Neutrophil (primary cell): ENCODE data around the gene KRT85.

Experiments used
- H3K27ac ChIP-seq: fragments of 200-600 bp; sonication (generic); 2 replicates; pipeline ENCODE4 v1.5.1; 2016; ENCODE audit warnings: mild to moderate bottlenecking, moderate library complexity
- H3K27me3 ChIP-seq: fragments of 200-600 bp; sonication (generic); 2 replicates; pipeline ENCODE4 v1.6.0; 2016; ENCODE audit warnings: mild to moderate bottlenecking
- H3K36me3 ChIP-seq: fragments of 200-600 bp; sonication (generic); 2 replicates; pipeline ENCODE4 v1.5.1; 2017
- H3K4me1 ChIP-seq, 2 experiments: fragments of 200-600 bp in 1 of 2; sonication (generic) in 1 of 2; 1 replicate in 1 of 2; 2 replicates in 1 of 2; pipeline versions ENCODE4 v1.5.1 to v1.6.1; 2013 to 2016; ENCODE audit warnings: low read depth in 1 of 2, low read length in 1 of 2, mild to moderate bottlenecking in 1 of 2, moderate library complexity in 1 of 2; ENCODE audit not compliant: control insufficient read depth in 1 of 2, insufficient read depth in 1 of 2
- H3K4me3 ChIP-seq, 2 experiments: fragments of 200-600 bp in 1 of 2; sonication (generic) in 1 of 2; 1 replicate in 1 of 2; 2 replicates in 1 of 2; pipeline ENCODE4 v1.5.1; 2013 to 2016; ENCODE audit warnings: low read depth in 1 of 2, low read length in 1 of 2, mild to moderate bottlenecking in 1 of 2, moderate library complexity in 1 of 2
- H3K9me3 ChIP-seq: fragments of 200-600 bp; sonication (generic); 2 replicates; pipeline ENCODE4 v1.5.1; 2016
- TF ChIP-seq, protein P1 (sequence below): fragments of 200-600 bp; sonication (generic); IDR thresholded peaks from 2 replicates; pipeline ENCODE4 v1.5.1; 2016; ENCODE audit warnings: antibody characterized with exemption

KRT85 gene

DNA sequence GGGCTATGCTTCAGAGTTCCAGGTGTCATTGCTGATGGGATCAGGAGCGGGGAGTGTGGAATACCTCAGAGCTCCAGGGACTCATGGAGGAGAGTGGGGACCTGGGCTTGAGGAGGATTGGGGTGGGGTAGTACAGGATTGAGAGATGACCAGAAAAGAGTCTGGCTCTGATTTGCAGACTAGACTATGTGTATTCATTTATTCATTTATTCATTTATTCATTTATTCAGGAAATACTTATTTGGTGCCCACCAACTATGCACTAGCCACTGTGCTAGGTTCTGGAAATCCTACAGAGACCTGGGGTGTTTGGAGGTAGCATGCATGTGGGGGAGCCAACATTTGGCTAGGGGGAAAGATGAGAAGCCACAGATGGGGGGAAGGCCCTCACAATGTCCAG is 45.2 kb downstream of the KRT85 start:
- H3K27me3 ChIP-seq = peaks cover 84% of the 10 kb centered on the region

DNA sequence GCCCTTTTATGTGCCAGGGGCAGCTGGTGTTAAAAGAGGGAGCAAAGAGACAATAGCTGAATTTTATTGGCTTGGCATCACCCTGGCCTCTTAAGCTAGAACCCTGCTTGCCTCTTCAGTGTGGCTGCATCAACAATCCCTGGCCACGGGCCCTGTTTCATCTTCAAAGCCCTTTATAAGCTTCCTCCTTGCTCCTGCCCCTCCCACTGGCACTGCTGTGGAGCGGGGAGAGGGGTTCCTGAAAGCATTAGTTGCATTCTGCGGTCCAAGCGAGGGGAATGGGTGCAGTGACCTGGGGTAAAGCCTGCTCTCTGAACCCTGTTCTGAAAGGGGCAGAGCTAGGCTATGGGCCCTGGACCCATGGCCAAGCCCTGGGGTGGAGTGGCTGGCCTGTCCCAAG is 45.9 kb downstream of the KRT85 start:
- no peaks in the 10 kb centered on the region for H3K9me3 ChIP-seq
- H3K27me3 ChIP-seq = peaks cover 79% of the 10 kb centered on the region
- no peak overlapping the region for H3K4me3 ChIP-seq
- no peaks in the 10 kb centered on the region for H3K36me3 ChIP-seq
- H3K27ac ChIP-seq = no peak overlapping the region
- H3K4me1 ChIP-seq = no peaks in the 10 kb centered on the region
- TF ChIP-seq, protein P1, sequence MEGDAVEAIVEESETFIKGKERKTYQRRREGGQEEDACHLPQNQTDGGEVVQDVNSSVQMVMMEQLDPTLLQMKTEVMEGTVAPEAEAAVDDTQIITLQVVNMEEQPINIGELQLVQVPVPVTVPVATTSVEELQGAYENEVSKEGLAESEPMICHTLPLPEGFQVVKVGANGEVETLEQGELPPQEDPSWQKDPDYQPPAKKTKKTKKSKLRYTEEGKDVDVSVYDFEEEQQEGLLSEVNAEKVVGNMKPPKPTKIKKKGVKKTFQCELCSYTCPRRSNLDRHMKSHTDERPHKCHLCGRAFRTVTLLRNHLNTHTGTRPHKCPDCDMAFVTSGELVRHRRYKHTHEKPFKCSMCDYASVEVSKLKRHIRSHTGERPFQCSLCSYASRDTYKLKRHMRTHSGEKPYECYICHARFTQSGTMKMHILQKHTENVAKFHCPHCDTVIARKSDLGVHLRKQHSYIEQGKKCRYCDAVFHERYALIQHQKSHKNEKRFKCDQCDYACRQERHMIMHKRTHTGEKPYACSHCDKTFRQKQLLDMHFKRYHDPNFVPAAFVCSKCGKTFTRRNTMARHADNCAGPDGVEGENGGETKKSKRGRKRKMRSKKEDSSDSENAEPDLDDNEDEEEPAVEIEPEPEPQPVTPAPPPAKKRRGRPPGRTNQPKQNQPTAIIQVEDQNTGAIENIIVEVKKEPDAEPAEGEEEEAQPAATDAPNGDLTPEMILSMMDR = no peak

More for the DNA sequence above, 45.2 kb downstream of the KRT85 start:
- TF ChIP-seq, protein P1 = no peak
- no peak overlapping the region for H3K4me3 ChIP-seq
- no peaks in the 10 kb centered on the region for H3K4me1 ChIP-seq
- H3K27ac ChIP-seq = no peak overlapping the region
- no peaks in the 10 kb centered on the region for H3K36me3 ChIP-seq
- H3K9me3 ChIP-seq = no peaks in the 10 kb centered on the region

DNA sequence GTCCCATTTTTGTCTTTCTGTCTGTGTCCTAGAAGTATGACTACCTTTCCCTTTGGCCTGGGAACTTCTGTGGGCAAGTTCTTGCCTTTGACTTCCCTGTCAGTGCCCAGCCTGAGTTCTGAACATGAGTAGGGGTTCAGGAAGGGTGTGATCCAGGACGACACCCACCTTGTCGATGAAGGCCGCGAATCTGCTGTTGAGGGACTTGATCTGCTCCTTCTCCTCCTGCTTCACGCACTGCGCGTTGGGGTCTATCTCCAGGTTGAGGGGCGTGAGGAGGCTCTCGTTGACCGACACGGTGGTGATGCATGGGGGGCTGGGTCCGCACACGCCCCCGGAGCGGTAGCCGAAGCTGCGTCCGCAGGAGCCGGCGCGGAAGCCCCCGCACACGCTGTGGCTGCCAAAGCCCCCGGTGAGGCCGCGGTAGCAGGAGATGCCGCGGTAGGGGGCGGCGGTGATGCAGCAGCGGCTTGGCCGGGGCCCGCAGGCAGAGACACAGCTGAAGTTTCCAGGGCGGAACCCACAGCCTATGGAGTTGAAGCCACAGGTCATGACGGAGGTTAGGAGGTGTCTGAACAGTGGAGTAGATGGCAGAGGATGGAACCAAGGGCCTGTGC is 46.4 kb downstream of the KRT85 start, which contains the start of gene KRT83:
Gene KRT83 (minus strand): TSS at position 615 of the 617 bp plus-strand sequence. CDS start 63 bp downstream, at position 552.
- no peak within 1 kb of the TSS for H3K4me3 ChIP-seq
- H3K4me1 ChIP-seq = no peaks in the 10 kb centered on the region
- no peaks in the 10 kb centered on the region for H3K36me3 ChIP-seq
- peaks cover 74% of the 10 kb centered on the region for H3K27me3 ChIP-seq
- H3K27ac ChIP-seq = no peak within 1 kb of the TSS
- H3K9me3 ChIP-seq = no peaks in the 10 kb centered on the region
- TF ChIP-seq, protein P1 = no peak

DNA sequence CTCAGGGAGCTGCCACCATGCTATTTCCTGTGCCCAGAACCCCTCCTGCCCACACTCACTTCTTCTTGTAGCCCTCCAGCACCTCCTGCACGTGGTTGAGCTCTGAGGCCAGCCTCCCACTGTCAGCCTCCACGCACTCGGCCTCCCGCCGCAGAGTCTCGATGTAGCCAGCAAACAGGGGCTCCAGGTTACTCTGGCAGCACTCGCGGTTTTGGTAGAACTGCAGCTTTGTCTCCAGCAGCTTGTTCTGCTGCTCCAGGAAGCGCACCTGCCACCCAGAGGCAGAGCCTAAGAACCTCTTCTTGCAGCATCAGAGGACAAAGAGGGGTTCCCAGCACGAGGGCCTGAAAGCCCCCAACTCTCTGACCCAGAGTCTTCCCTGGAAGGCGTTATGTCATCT is 48.2 kb downstream of the KRT85 start:
- peaks cover 63% of the 10 kb centered on the region for H3K27me3 ChIP-seq
- H3K27ac ChIP-seq = no peak overlapping the region
- H3K36me3 ChIP-seq = no peaks in the 10 kb centered on the region
- H3K9me3 ChIP-seq = no peaks in the 10 kb centered on the region
- H3K4me1 ChIP-seq = no peaks in the 10 kb centered on the region
- no peak overlapping the region for H3K4me3 ChIP-seq
- TF ChIP-seq, protein P1 = no peak

DNA sequence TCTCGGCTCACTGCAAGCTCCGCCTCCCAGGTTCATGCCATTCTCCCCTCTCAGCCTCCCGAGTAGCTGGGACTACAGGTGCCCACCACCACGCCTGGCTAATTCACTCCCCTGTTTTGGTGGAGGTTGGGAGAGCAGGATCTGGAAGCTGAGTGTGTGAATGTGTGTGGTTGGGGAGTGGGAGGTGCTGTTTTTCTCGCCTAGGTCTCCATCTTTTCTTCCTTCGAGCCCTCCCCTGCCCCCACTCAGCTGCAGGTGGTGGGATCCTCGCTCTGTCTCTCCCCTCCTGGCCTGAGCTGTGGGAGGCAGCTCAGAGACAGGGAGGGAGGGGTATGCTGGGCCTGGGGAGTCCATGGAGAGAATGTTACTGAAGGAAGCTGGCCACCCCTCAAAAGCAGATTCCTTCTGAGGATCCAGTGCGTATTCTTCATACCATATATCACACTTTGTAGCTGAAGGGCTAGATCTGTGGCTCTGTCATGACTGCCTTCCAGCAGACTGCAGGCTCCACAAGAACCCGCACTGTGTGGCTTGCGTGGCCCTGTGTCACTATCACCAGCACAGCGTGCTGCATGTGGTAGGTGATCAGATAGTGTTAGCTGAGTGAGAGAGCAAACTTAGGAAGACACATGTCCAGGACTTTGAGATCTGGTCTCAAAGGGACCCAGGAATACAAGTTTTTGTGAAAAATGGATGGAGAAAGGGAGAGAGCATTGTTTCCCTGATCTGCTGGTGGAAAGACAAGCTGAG is 48.9 kb downstream of the KRT85 start:
- H3K9me3 ChIP-seq = no peaks in the 10 kb centered on the region
- TF ChIP-seq, protein P1 = no peak
- H3K4me3 ChIP-seq = no peak overlapping the region
- H3K4me1 ChIP-seq = no peaks in the 10 kb centered on the region
- no peak overlapping the region for H3K27ac ChIP-seq
- H3K36me3 ChIP-seq = no peaks in the 10 kb centered on the region
- peaks cover 62% of the 10 kb centered on the region for H3K27me3 ChIP-seq
